Stimulated activated CD4-positive, alpha-beta T cell treated with anti-CD3 and anti-CD28 coated beads, Interleukin-12 subunit alpha, Interleukin-12 subunit beta, amount 100 ng/mL, for 24 hours (primary cell): Measurements from ENCODE around the gene ZNF14.
A peak's percentile ranks its signal among the peaks of the same experiment; 100 is the strongest.
"Not testable (repeated sequence)": the region's sequence is repeated elsewhere in the genome, so short reads cannot be mapped to it uniquely, and the experiment has no call there.

ENCODE experiments used
- DNase-seq, 2 experiments: peaks; one replicate each; pipeline ENCODE4 v3.0.0-alpha.2; 2020; ENCODE audit warnings: low read depth in 2 of 2

ZNF14 gene

GRCh38 chr19:19689023-19689422, 43.9 kb downstream of the ZNF14 start:
- not testable (repeated sequence) for DNase-seq

GRCh38 chr19:19687090-19687489, 45.8 kb downstream of the ZNF14 start:
- no peak for DNase-seq

GRCh38 chr19:19686580-19686979, 46.3 kb downstream of the ZNF14 start:
- DNase-seq: no peak

- not testable (repeated sequence) for DNase-seq
Measured at GRCh38 chr19:19686119-19686518, 46.8 kb downstream of the ZNF14 start.

- DNase-seq: no peak
Measured at GRCh38 chr19:19679176-19680073, 53.5 kb downstream of the ZNF14 start.

- DNase-seq: no peak
Measured at GRCh38 chr19:19677579-19677978, 55.3 kb downstream of the ZNF14 start.

- no peak for DNase-seq
Measured at GRCh38 chr19:19674315-19674714, 58.6 kb downstream of the ZNF14 start.

- DNase-seq: no peak
Measured at GRCh38 chr19:19672816-19673215, 60.1 kb downstream of the ZNF14 start.

GRCh38 chr19:19670070-19670551, 62.8 kb downstream of the ZNF14 start:
- no peak for DNase-seq

GRCh38 chr19:19668230-19669012, 64.5 kb downstream of the ZNF14 start, which contains the start of gene ZNF101:
Gene ZNF101 (plus strand): TSS chr19:19668839. CDS start chr19:19668964, 125 bp downstream.
- DNase-seq: peak; percentile 90 to 96

- DNase-seq: not testable (repeated sequence)
Measured at GRCh38 chr19:19665420-19665948, 67.4 kb downstream of the ZNF14 start.

GRCh38 chr19:19663256-19664120, 69.4 kb downstream of the ZNF14 start, which contains the start of gene ATP13A1:
Gene ATP13A1 (minus strand): TSS chr19:19663676. CDS start chr19:19663666, 10 bp downstream.
- DNase-seq: peak; percentile 85 to 86

- no peak for DNase-seq
Measured at GRCh38 chr19:19662871-19663255, 70.0 kb downstream of the ZNF14 start.

- DNase-seq: no peak
Measured at GRCh38 chr19:19662344-19662743, 70.6 kb downstream of the ZNF14 start.

- DNase-seq: no peak
Measured at GRCh38 chr19:19661675-19662251, 71.1 kb downstream of the ZNF14 start.

- DNase-seq: no peak
Measured at GRCh38 chr19:19661141-19661674, 71.7 kb downstream of the ZNF14 start.
